Dedifferentiated amniotic fluid mesenchymal stem cell (primary cell): ENCODE measurements around the gene VOPP1.
"Not testable (repeated sequence)": the region's sequence is repeated elsewhere in the genome, so short reads cannot be mapped to it uniquely, and the experiment has no call there.

Source experiments
- DNase-seq: peaks from one replicate; pipeline ENCODE4 v3.0.0-alpha.2; 2016; ENCODE audit errors: extremely low spot score

The VOPP1 gene

DNA sequence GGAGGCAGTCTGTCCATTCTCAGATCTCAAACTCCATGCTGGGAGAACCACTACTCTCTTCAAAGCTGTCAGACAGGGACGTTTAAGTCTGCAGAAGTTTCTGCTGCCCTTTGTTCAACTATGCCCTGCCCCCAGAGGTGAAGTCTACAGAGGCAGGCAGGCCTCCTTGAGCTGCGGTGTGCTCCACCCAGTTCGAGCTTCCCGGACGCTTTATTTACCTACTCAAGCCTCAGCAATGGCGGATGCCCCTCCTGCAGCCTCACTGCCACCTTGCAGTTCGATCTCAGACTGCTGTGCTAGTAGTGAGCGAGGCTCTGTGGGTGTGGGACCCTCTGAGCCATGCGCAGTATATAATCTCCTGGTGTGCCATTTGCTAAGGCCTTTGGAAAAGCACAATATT lies 10.4 kb upstream of the VOPP1 start:
- DNase-seq = not testable (repeated sequence)

DNA sequence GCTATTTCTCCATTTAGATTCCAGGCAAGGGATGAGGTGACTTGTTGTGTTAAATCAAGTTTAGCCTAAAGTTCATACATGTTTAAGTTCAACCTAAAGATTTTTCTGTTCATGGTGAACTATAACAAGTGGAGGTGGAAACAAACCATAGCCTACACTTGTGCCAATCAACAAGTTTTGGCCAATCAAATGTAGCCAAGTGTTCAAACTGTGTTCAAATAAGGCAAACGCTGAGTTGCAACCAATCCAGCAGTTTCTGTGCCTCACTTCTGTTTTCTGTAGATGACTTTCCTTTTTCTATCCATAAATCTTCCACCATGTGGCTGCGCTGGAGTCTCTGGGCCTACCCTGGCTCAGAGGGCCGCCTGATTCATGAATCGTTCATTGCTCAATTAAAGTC lies 4.5 kb upstream of the VOPP1 start:
- DNase-seq = no peak

DNA sequence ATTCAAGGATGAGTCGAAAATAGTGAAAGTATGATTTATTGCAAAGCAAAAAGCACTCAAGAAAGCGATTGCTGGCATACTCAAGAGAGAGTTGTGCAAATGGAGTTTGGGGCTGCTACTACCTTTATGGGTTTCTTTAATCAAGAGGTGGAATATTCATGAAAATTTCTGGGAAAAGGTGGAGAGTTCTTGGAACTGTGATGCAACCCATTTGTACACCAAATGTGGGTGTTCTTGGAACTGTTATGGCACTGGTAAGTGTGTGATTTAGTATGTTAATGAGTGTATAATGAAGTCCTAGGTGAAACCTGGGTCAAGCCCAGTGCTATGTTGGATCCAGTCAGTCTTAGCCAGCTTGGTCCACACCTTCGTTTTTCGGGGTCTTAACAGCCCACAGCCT lies 3.4 kb upstream of the VOPP1 start:
- DNase-seq = no peak

DNA sequence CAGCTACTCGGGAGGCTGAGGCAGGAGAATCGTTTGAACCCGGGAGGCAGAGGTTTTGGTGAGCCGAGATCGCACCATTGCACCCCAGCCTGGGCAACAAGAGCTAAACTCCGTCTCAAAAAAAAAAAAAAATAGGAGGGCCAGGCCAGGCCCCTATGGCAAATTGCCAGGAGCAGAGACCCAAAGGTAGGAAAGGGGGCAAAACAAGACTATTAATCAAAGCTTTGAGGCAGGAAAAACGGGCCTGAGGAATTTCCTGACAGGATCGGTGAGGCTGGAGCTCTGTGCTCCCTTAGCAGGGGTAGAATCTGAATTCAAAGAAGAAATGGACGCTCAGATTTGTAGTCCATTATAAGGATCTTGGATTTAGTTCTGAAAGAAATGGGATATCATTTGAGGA lies 2.8 kb upstream of the VOPP1 start:
- no peak for DNase-seq

DNA sequence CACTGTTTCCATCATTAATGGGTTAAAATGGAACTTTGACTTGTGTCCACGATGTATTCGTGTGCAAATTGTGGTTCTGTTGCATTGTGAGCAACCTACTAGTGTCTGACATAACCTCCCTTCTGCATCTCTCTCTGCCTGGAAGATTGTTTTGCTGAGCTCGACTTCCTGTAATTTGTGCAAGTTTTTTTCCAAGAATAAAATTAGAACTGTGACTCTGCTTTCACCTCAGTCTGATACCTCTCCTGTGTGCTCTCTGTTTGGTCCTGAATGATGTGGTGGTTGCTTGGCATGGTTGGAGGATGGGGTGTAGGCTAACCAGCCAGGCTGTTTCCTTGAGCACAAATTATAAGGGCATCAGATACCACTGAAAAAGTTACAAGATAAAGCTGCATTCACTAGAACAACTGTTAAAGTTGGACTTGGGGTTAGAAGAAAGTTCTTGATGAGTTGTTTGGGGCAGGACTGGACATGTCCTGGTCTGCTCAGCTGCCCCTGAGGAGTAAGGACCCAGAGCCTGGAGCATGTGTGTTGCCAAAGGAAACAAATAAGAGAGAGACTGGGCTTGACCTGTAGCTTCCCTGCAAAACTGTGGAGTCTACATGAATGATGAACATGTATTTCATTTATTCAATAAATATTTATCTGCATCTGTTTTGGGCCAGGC lies 1.9 kb upstream of the VOPP1 start:
- no peak for DNase-seq

DNA sequence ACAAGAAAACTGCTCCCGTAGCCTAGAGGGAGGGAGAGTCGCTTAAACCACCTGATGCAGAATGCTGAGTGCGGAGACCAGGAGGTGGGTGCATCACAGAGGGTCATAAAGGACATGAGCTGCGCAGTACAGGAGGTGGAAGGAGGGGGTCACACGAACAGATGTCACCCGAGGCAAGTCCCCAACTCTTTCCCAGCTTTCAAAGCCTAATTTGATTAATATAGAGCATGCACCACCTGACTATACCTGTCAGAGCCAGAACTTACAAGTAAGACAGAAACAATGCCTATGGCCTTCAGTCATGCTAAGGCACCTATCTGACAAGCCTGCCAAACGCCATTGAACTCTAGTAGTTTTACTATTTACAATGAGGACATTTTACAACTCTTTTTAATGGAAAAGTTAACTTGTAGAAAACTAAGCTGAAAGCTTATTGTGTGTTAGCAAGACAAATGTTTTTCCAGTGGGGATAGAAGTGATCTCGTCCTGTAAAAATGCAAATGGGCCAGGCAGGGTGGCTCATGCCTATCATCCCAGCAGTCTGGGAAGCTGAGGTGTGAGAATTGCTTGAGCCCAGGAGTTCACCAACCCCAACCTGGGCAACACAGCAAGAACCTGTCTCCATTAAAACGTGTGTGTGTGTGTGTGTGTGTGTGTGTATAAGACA lies 1.1 kb upstream of the VOPP1 start:
- DNase-seq = no peak

DNA sequence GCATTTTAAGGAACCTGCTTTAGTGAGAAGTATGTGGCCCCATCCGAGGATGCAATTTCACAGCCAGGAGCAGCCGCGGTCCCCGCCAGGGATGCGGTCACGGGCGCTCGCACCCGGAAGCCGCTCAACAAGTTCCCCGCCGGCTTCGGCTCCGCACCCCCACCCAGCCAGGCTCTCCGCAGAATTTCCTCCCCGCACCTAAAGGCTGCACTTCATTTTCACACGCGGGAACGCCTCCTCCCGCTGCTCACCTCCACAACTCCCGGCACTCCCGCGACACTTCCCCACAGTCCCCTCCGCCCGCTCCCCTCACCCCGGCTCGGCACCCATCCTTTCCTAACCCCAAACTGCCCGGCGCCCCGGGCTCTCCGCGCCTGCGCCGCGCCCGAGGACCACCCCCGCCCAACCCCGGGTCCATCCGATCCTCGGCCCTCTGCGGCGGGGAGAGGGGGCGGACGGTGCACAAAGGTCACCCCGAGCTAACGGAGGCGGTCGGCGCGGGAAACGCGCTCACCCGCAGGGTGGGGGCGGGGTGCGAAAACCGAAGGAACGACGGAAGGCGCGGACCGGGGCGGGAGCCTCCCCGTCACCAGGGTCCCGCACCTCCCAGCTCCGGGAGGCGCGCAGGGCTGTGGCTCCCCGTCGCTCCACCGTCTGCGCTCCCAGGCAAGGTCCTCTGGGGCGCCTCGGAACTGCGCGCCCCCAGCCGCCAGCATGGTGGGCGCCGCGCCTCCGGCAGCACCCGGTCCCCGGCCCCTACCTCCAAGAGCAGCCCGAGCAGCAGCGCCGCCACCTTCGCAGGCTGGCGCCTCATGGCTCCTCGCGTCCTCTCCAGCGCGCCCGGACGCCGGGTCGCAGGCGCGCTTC lies 558 bp downstream of the VOPP1 start:
- DNase-seq = peak; percentile 25

DNA sequence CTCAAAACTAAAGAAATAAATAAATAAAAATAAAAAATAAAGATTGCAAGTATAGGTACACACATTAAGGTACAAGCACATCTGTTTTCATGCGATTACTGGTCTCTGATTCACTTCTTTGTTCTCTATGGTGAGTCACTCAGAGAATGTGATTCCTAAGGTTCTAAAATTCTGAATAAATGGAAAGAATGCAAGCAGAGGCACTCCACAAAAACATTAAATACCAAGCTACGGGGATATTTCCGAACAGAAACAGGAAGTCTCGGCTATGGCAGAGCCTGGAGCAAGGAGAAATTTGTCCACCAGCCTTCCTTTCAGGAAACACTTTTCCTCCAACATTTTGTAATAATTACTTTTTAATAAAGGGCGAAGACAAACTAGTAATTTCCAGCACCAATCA lies 1.4 kb downstream of the VOPP1 start:
- DNase-seq = peak; percentile 62

DNA sequence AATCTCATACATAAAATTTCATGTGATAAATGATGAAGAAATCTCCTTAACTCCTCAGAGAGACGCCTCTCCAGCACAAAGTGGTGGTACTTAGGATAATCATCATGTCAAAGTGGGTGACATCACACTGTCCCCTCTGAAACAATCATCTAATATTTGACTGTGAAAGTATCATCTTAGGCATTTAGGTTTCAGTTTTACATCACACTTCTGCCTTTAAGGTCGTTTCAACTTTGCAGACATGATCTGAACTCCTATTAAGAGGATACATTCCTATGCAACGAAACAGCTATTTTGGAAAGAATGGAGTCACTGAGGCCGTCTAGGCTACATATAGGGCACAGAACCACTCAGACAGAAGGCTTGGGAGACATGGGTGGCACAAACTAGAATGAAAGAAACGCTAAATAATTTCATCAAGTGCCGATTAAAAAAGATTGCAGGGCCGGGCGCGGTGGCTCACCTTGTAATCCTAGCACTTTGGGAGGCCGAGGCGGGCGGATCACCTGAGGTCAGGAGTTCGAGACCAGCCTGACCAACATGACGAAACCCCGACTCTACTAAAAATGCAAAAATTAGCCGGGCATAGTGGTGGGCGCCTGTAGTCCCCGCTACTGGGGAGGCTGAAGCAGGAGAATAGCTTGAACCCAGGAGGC lies 2.0 kb downstream of the VOPP1 start:
- no peak for DNase-seq

DNA sequence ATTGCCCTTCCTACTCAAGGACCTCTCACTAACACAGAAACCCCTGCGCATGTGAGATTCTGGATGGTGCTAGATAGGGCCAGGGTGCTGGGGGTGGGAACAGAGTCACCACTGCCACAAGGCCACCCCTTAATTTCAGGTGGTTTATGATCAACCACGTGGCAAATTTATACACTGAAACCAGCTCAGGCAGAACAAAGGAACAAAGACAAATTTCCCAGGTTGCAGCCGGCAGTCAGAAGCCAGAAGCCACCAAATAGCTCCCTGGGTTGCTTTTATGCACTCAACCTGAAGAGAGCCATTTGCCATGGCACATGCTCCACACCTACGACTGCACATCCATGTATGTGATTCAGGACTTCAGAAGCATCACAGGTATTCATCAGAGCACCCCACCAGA lies 2.5 kb downstream of the VOPP1 start:
- DNase-seq = no peak

DNA sequence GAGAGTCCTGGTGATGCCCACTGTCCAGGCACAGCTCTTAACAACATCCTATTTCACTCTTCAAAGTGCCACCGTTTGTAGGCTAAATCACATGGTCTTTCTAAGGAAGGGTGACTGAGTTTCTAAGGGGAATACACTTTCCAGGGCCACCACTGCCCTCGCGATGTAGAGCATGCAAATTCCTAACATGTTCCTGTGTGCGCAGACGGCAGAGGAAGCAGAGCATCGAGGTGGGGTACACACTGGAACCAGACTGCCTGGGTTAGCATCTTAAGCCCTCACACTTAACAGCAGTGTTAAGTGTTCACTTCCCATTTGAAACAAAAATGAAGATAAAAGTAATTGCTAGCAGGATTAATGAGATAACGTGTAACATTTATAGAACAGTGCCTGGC lies 3.0 kb downstream of the VOPP1 start:
- no peak for DNase-seq

DNA sequence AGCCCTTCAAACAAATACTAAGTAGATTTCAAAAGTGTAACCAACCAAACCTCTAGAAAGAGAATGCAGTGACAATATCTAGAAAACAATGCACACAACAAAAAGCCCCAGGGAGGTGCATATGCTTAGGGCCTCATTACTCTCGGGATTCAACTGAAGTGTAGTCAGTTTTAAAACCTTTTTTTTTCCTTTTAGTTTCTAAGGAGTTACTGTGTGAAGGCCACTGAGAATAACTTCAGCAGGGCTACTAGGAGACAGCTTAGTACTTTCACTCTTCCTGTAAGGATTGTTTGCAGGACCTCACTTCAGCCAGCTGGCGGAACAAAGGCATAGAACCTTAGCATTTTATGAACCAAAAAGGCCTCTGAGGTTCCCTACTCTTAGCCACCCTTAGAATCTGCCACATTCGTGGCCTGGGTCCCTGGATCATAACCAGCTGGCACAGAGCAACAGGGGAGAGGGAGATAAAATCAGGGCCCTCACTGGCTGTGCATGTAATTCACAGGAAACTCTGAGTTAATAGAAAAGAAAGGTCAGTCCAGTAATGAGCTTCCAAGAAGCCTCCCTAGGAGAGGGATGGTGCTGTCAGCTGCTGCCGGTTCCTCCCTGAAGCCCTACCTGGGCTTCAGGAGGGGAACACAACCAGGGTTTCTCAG lies 3.6 kb downstream of the VOPP1 start:
- DNase-seq = no peak

DNA sequence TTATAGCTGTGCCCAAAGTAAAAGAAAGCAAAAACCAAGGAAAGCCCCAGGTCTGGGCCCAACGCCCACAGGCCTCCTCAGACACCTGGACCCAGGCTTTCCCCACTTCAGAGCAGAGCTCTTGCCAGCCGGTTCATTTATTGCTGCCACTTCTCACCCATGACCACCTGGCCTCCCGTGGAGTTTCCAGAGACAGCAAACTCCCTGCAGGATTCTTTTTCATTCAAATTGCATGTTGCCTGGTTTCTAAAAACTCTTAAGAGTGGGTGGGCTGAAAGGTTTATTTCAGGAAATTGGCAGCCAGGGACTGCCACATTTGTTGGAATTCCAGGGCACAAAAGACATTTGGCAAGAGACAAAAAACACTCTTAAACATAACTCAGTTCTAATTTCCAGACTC lies 4.7 kb downstream of the VOPP1 start:
- no peak for DNase-seq

DNA sequence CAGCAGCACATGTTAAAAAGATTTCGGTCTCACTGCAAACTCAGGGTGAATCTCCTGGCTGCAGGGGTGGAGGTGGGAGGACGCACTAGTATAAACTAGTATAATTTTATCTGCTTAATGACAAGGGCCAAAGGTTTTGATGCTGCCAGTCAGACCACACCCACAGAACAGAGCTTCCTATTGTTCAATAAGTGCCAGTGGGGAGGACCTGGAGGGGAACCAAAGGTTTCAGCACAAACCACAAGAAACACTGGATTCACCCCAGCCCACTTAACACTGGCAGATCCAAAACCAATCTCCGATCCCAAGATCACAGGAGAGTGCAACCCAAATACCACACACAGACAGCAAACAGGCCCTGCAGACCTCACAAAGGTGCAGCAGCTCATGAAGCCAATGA lies 6.6 kb downstream of the VOPP1 start:
- DNase-seq = no peak

DNA sequence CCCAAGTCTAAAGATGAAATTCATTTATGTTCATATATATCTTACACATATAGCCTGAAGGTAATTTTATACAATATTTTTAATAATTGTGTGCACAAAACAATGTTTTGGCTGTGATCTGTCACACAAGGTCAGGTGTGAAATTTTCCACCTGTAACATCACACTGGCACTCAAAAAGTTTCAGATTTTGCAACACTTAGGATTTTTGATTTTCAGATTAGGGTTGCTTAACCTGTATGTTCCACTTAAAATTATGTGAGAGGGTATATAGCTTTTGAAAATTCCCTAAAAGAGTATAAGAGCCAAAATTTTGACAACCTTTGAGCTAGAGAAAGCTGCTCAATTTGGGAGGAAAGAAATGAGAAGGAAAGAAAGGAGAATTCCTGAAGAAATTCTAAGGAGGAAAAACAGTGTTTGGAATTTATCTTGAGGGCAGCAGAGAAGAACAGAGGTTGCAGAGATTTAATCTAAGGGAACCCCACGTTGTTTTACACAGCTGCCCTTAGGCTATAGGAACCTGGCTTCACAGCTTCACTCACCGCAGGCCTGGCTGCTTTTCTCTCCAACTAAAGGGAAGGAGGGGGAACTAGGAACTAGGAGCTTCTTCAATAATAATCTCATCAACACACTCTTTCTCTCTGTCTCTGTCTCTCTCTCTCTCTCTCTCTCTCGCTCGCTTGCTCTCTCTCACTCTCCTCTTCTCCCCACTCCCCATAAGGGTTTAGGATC lies 8.5 kb downstream of the VOPP1 start:
- DNase-seq = no peak

DNA sequence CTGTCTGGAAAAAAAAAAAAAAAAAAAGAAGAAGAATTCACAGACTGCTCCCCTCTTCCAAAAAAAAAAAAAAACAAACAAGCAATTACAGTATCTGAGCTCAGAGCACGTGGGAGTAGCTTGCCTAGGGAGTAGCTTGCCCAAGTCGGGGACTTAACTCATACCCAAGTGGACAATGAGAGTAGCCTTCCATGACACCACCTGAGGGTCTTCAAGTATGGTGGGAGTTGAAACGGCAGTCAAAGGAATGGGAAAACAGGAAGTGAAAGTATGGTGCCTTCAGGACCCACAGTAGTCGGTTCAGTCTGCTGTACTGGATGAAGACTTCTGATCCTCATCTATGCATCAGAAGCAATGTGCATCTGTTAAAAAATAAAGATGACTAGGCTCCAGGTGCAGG lies 10.6 kb downstream of the VOPP1 start:
- DNase-seq = no peak

DNA sequence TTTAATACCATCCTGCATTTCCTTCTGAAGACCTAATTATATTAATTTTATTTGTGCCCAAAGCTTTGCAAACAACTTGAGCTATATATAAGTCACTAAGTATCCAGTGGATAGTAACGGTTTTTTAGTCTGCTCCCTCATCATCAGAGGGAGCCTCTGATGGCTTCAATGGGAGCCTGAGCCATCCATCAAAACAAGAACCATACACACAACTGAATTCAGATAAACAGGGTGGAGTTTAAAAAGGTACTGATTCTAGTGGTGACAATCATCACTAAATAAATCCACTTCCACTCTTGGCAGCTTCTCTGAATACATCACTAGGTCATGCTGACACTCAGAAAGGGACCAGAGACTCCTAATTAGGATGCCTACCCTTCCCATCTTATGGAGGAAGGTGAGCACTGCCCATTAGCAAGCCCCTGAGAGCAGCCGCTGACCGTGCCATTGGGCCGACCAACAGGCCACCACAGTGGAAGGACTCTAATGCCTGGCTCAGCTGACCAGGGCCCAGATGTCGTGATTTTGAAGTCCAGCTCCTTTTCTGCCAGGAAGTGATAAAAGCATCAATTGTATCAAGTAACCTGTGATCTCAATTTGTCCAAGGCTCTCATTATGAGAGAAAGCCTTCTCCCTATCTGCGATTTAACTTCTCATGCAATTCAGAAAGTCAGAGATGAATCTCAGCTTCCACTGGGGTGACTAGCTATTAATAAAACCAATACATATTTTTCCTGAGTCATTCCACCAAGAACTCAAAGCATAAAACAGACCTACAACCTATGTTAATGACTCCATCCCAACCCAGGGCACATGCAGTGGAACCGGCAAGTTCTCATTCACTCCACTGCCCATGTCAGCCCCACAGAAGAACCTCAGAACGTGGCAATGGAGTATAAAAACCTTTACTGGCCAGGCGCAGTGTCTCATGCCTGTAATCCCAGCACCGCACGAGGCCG lies 13.1 kb downstream of the VOPP1 start:
- no peak for DNase-seq

DNA sequence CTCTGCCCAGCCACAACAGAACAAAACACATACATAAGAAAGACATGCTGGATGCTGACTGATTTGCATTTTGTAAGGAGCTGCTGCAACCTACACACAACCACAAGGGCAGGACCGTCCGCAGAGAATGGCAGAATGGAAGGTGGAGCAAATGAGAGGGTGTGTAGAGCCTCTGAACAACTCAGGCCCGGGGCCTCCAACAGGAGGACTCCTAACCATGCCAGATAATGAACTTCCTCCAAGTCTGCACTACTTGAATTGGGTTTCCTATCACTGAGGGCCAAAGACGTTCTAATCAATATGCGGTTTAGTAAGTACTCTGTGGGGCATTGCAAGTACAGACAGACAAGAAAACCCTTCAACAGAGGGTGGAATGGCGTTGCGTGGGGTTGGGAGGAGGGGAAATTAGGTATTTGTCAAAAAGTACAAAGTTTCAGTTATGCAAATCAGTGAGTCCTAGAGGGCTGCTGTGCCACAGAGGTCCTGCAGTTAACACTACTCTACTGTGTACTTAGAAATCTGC lies 14.6 kb downstream of the VOPP1 start:
- DNase-seq = no peak

DNA sequence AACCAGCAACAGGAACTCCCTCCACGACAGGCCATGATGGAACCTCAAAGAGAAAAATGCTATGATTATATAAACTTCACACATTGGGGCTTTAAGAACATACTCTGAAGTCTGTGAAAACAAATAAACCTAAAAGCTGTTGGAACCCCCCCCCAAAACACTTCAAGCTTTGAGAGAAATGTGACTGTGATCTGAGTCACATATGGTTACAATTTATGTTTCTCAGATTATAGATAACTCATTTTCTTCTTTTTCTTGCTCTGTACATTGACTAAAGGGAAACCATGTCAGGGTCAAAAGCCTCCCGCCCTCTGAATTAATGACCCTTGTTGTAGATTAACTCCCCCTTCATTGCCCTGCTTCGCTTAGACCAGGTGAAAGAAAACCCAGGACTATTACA lies 15.8 kb downstream of the VOPP1 start:
- DNase-seq = no peak

DNA sequence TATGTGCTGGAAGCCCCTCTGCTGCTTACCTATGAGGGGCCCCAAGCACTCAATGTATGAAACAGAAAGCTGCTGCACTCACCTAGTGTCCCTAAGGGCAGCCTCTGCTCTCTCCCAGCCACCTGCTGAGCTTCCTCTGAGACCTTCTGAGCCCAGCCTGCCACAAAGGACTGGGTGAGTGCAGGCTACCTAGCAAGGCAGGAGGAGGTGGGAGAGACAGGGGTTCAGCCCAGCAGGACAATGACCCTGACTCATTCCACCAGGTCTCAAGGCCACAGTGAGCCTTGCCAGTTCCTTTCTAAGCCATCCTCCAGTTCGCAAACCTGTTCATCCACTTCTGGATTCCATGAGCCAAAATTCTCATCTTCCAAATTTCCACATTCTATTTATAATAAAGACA lies 16.3 kb downstream of the VOPP1 start:
- no peak for DNase-seq
